ENCODE data around the gene NOL12. TPM values are rescaled to one million over a fixed set of nuclear protein-coding genes. Genes with fewer than 3 reads are reported as not detected.

The NOL12 gene
- total RNA-seq, 1 donor from 2014 or later: 18.1 TPM

- Histone ChIP-seq H3K4me2 (ENCODE audit: low read length) (peak overlapping the region; percentile 85), H3K4me3 (ENCODE audit: insufficient read depth, low read depth, low read length) (peak overlapping the region; percentile 53), H3K9ac (ENCODE audit: low read length) (no peak overlapping the region), H3K4me1 (ENCODE audit: insufficient read depth, low read length) (peaks cover 28% of the 10 kb centered on the region), H3K27ac (ENCODE audit: low read depth, low read length) (no peak overlapping the region), H3K79me2 (ENCODE audit: insufficient read depth, low read length) (peaks cover 55% of the 10 kb centered on the region), H2AFZ (ENCODE audit: low read depth, low read length) (no peak overlapping the region), H3K27me3 (ENCODE audit: insufficient read depth, low read length) (no peaks in the 10 kb centered on the region), H4K20me1 (ENCODE audit: insufficient read depth, low read length) (peaks cover 46% of the 10 kb centered on the region), H3K9me3 (ENCODE audit: insufficient read depth, low read depth, low read length) (no peaks in the 10 kb centered on the region), H3K36me3 (ENCODE audit: insufficient read depth, low read length) (no peaks in the 10 kb centered on the region)
- Mint-ChIP-seq H3K4me3 (ENCODE audit: unreplicated experiment) (peak overlapping the region; percentile 87), H3K27ac (ENCODE audit: unreplicated experiment) (no peak overlapping the region), H3K9me3 (ENCODE audit: unreplicated experiment) (no peaks in the 10 kb centered on the region), H3K36me3 (ENCODE audit: low read depth, unreplicated experiment) (peaks cover 5% of the 10 kb centered on the region), H3K27me3 (ENCODE audit: low read depth, unreplicated experiment) (no peaks in the 10 kb centered on the region), H3K4me1 (ENCODE audit: low read depth, unreplicated experiment) (peaks cover 15% of the 10 kb centered on the region)
- no peak for DNase-seq (ENCODE audit: low read depth)
- TF ChIP-seq CTCF (IDR thresholded peaks at IDR 0.05; ENCODE audit: insufficient read depth, low read depth, low read length): no peak
- no peak for TF ChIP-seq EZH2 (IDR thresholded peaks at IDR 0.05; ENCODE audit: insufficient read depth, low read length)
- FAIRE-seq: no peak
These were observed 26.0 kb upstream of the NOL12 start for GRCh38 chr22:37659897-37660708.

- Histone ChIP-seq H2AFZ (ENCODE audit: low read depth, low read length) (no peak overlapping the region), H3K4me2 (ENCODE audit: low read length) (peak overlapping the region; percentile 85), H3K4me1 (ENCODE audit: insufficient read depth, low read length) (peaks cover 28% of the 10 kb centered on the region), H3K9me3 (ENCODE audit: insufficient read depth, low read depth, low read length) (no peaks in the 10 kb centered on the region), H3K36me3 (ENCODE audit: insufficient read depth, low read length) (no peaks in the 10 kb centered on the region), H4K20me1 (ENCODE audit: insufficient read depth, low read length) (peaks cover 48% of the 10 kb centered on the region), H3K79me2 (ENCODE audit: insufficient read depth, low read length) (peaks cover 61% of the 10 kb centered on the region), H3K27me3 (ENCODE audit: insufficient read depth, low read length) (no peaks in the 10 kb centered on the region), H3K27ac (ENCODE audit: low read depth, low read length) (no peak overlapping the region), H3K9ac (ENCODE audit: low read length) (peak overlapping the region; percentile 47), H3K4me3 (ENCODE audit: insufficient read depth, low read depth, low read length) (no peak overlapping the region)
- H3K9me3 Mint-ChIP-seq (ENCODE audit: unreplicated experiment): no peaks in the 10 kb centered on the region
- FAIRE-seq: no peak
- peak overlapping the region; percentile 87 for H3K4me3 Mint-ChIP-seq (ENCODE audit: unreplicated experiment)
- H3K27ac Mint-ChIP-seq (ENCODE audit: unreplicated experiment): no peak overlapping the region
- H3K4me1 Mint-ChIP-seq (ENCODE audit: low read depth, unreplicated experiment): peaks cover 15% of the 10 kb centered on the region
- TF ChIP-seq EZH2 (IDR thresholded peaks at IDR 0.05; ENCODE audit: insufficient read depth, low read length) (no peak), CTCF (IDR thresholded peaks at IDR 0.05; ENCODE audit: insufficient read depth, low read depth, low read length) (no peak)
- DNase-seq (ENCODE audit: low read depth): no peak
- peaks cover 5% of the 10 kb centered on the region for H3K36me3 Mint-ChIP-seq (ENCODE audit: low read depth, unreplicated experiment)
- H3K27me3 Mint-ChIP-seq (ENCODE audit: low read depth, unreplicated experiment): no peaks in the 10 kb centered on the region
These were observed 25.5 kb upstream of the NOL12 start for GRCh38 chr22:37660709-37661045.

Measured in astrocyte (in vitro differentiated cells and primary cell).